Cardiac septum (tissue), 1 donor: ENCODE results near the gene ZNF652. TPM values are rescaled to one million over a fixed set of nuclear protein-coding genes. Genes with fewer than 3 reads are reported as not detected.
"Not testable (repeated sequence)": the region's sequence is repeated elsewhere in the genome, so short reads cannot be mapped to it uniquely, and the experiment has no call there.

Experiments
- DNase-seq: peaks from one replicate; pipeline ENCODE4 v3.0.0-alpha.2; 2020; ENCODE audit warnings: low spot score
- intact Hi-C: fragments of 100-400 bp; cut with DNase I; formaldehyde crosslinking; loops from one replicate; pipeline ENCODE4 v1.14.0; 2022
- total RNA-seq: library from RNA; stranded (reverse); fragmentation: NEBNext Ultra II Directional; extraction: Animal tissue kit (Norgen Biotek cat#: 25700); gene quantifications from one replicate; pipeline ENCODE4 v1.2.1, GENCODE V29; 2021
- donor health status: DM: no; HTN: no; CAD: no.

ZNF652 gene
- total RNA-seq, 1 donor from 2014 or later, result 22.3 TPM

GRCh38 chr17:49388290-49388640 is 26.2 kb upstream of the ZNF652 start:
- DNase-seq, result no peak
- intact Hi-C loops, result no loop called here

- no peak for DNase-seq
- intact Hi-C loops, result no loop called here
Observed at GRCh38 chr17:49387498-49388289, 25.6 kb upstream of the ZNF652 start.

- no peak for DNase-seq
- intact Hi-C loops, result no loop called here
Observed at GRCh38 chr17:49386373-49386772, 24.3 kb upstream of the ZNF652 start.

- no peak for DNase-seq
- intact Hi-C loops, result no loop called here
Observed at GRCh38 chr17:49384951-49385350, 22.9 kb upstream of the ZNF652 start.

- intact Hi-C loops, result no loop called here
- peak; percentile 17 for DNase-seq
Observed at GRCh38 chr17:49383060-49383459, 21.0 kb upstream of the ZNF652 start.

GRCh38 chr17:49382556-49382955 is 20.5 kb upstream of the ZNF652 start:
- intact Hi-C loops, result no loop called here
- DNase-seq, result no peak

- DNase-seq, result no peak
- intact Hi-C loops, result no loop called here
Observed at GRCh38 chr17:49381793-49382192, 19.7 kb upstream of the ZNF652 start.

- DNase-seq, result no peak
- intact Hi-C loops, result no loop called here
Observed at GRCh38 chr17:49381033-49381432, 19.0 kb upstream of the ZNF652 start.

- no peak for DNase-seq
- intact Hi-C loops, result no loop called here
Observed at GRCh38 chr17:49379926-49380325, 17.9 kb upstream of the ZNF652 start.

GRCh38 chr17:49378311-49378710 is 16.3 kb upstream of the ZNF652 start:
- intact Hi-C loops, result no loop called here
- DNase-seq, result no peak

GRCh38 chr17:49375544-49375943 is 13.5 kb upstream of the ZNF652 start:
- intact Hi-C loops, result no loop called here
- DNase-seq, result no peak

GRCh38 chr17:49373115-49373514 is 11.1 kb upstream of the ZNF652 start:
- intact Hi-C loops, result no loop called here
- no peak for DNase-seq

- intact Hi-C loops, result no loop called here
Observed at GRCh38 chr17:49372425-49372824, 10.4 kb upstream of the ZNF652 start.

GRCh38 chr17:49370971-49371834 is 9.2 kb upstream of the ZNF652 start:
- intact Hi-C loops, result no loop called here
- no peak for DNase-seq

More at GRCh38 chr17:49372425-49372824, 10.4 kb upstream of the ZNF652 start:
- no peak for DNase-seq

- no peak for DNase-seq
- intact Hi-C loops, result no loop called here
Observed at GRCh38 chr17:49369760-49370159, 7.7 kb upstream of the ZNF652 start.

GRCh38 chr17:49369089-49369488 is 7.0 kb upstream of the ZNF652 start:
- intact Hi-C loops, result no loop called here
- no peak for DNase-seq

- intact Hi-C loops, result no loop called here
- no peak for DNase-seq
Observed at GRCh38 chr17:49365667-49366066, 3.6 kb upstream of the ZNF652 start.

GRCh38 chr17:49365126-49365525 is 3.1 kb upstream of the ZNF652 start:
- intact Hi-C loops, DNase-seq: not testable (repeated sequence)

GRCh38 chr17:49364119-49364518 is 2.1 kb upstream of the ZNF652 start:
- no peak for DNase-seq
- intact Hi-C loops, result no loop called here

- no peak for DNase-seq
- intact Hi-C loops, result no loop called here
Observed at GRCh38 chr17:49363251-49363650, 1.2 kb upstream of the ZNF652 start.

- intact Hi-C loops, result no loop called here
Observed at GRCh38 chr17:49362723-49363117, 670 bp upstream of the ZNF652 start.

More at GRCh38 chr17:49362723-49363117, 670 bp upstream of the ZNF652 start:
- no peak for DNase-seq
